Measurements from ENCODE around the gene PTTG1IP.
"Not testable (repeated sequence)": the region's sequence is repeated elsewhere in the genome, so short reads cannot be mapped to it uniquely, and the experiment has no call there.

Gene PTTG1IP

DNA sequence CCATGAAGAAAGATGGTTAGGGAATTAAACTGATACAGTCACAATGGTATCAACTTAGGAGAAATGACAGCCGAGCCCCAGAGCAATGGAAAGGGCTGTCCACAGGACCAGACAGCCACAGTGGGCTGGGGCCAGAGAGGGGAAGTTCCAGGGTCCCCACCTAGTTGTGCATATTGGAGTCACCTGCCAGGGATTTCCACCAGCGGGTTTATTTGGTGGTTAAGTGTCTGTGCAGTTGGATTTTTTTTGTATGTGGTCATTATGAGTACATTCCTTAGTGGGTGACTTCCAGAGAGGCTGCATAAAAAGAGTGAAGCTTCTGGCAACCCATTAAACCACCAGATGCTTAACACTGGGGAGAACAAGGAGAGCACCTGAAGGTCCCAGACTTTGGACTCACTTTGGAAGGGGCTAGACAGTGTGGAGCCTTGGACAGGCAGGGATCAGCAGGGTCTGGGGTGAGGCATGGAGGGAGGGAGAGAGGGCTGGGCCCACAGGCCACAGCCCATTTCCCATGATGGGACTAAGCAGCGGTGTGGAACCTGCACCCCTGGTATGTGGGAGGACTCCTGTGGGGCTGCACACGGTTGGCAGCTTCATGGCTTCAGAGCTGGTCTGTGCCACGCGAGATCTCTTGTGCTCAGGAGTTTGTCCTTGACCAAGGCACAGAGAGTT lies 7.8 kb upstream of the PTTG1IP start:
- no peak for DNase-seq
- ATAC-seq, result peak; percentile 45

DNA sequence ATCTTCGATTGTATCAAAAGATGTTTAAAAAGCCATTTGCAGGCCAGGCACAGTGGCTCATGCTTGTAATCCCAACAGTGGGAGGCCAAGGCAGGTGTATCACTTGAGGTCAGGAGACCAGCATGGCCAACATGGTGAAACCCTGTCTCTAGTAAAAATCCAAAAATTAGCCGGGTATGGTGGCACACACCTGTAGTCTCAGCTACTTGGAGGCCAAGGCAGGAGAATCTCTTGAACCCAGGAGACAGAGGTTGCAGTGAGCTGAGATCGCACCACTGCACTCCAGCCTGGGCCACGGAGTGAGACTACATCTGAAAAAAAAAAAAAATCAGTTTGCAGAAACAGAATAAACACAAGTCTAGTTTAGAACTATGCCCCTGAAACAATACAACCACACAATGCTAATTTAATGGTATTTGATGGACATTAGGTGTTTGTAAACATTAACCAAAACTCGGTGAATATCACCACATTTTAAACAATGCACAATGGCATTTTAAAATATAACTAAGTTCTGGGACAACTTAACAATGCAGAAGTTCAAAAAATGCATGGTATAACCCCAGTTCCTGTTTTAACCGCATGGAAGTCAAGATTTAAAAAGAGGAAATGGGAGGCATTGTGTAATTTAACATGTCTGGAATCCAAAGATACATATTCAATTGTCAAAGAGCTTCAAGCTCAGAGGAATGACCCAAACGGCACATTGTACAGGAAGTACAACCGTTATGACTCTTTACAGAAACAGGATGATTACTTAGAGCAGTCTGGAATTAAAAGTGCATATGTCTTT lies 7.1 kb upstream of the PTTG1IP start:
- DNase-seq, result no peak
- ATAC-seq, result no peak

DNA sequence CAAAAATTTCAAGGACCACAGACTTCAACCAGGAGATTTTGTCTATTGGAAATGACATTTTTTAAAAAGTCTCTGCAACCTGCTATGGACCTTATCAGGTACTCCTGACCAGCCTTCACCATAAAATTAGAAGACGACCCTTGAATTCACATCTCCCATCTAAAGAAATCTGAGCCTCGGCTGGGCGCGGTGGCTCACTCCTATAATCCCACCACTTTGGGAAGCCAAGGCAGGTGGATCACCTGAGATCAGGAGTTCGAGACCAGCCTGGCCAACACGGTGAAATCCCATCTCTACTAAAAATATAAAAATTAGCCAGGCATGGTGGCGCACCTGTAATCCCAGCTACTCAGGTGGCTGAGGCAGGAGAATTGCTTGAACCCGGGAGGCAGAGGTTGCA lies 5.7 kb upstream of the PTTG1IP start:
- ATAC-seq, DNase-seq: not testable (repeated sequence)

DNA sequence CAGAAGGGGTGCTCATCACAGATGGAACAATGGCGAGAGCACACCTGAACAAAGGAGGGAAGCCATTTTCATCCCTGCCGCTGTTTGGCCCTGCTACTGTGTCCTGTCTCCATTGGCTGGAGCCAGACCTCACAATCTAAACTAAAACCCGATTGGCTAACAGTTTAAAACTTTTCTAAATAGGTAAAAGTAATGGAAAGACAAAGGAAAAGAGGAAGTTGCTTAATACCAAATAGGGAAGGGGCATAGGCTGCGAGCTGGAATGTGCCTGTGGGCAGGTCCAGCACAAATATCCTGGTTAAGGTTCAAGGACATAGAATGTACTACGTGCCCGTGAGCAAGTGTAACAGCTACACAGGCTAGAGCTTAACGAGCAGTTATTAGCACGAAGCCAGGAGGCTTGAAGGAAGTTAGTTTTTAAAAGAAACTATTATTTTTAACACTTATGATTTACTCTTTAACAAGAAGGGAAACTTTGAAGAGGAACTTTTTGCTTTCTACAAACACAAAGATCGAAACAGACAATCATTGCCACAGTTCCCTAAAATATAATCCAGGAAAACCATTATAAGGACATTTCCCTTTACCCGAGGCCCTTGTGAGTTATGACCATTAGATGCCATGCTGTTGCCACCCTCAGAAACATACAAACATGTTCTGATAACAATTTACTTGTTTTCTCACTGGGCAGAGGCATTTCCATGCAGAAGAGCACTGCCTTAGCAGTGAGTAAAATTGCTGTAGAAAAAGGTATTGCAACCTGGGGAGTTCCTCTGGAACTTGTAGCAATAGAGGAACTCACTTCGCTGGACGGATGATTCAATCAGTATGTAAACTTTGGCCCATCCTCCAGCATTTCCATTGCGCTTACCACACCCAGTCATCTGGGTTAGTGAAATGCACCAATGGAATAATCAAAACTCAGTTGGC lies 4.8 kb upstream of the PTTG1IP start:
- DNase-seq, result no peak

DNA sequence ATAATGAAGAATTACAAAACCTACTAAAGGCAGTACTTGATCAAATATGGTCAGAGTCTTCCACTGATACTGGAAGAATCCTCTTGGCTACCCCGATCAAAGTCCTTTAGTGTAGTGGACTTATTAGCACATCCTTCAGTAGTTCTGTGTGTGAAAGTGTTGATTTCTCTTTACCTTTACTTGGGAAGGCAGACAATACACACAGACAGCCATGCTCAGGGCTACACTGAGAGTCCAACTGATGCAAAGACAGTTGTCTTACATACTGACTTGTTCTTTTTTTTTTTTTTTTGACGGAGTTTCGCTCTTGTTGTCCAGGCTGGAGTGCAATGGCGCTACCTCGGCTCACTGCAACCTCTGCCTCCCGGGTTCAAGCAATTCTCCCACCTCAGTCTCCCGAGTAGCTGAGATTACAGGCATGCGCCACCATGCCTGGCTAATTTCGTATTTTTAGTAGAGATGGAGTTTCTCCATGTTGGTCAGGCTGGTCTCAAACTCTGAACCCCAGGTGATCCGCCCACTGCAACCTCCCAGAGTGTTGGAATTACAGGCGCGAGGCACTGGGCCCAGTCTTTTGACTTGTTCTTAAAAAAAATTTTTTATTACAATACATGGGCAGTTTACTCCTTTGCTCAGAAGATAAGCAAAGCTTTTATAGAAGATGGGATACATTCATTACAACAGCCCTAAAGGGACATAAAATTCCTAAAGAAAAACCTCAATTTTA lies 3.5 kb upstream of the PTTG1IP start:
- no peak for DNase-seq
- ATAC-seq, result no peak

More for the DNA sequence above, 4.8 kb upstream of the PTTG1IP start:
- no peak for ATAC-seq

DNA sequence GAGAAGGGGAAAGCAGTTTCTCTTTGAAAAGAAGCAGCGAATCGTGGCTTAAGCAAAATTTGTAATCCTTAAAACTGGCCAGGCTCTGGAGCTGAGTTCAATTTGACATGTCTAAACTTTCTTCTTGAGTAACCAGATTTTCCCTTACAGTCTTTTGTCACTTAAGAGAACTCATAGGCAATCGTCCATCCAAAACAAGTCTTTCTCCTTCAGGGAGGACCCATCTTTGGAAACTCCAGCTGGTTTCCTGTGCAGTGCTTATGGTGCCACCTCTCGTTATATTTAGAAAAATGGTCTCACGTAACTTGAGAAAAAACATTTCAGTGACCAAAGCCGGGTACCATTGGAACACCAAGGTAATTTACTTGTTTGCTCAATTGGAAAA lies 1.8 kb upstream of the PTTG1IP start:
- DNase-seq (no peak), ATAC-seq (no peak)

DNA sequence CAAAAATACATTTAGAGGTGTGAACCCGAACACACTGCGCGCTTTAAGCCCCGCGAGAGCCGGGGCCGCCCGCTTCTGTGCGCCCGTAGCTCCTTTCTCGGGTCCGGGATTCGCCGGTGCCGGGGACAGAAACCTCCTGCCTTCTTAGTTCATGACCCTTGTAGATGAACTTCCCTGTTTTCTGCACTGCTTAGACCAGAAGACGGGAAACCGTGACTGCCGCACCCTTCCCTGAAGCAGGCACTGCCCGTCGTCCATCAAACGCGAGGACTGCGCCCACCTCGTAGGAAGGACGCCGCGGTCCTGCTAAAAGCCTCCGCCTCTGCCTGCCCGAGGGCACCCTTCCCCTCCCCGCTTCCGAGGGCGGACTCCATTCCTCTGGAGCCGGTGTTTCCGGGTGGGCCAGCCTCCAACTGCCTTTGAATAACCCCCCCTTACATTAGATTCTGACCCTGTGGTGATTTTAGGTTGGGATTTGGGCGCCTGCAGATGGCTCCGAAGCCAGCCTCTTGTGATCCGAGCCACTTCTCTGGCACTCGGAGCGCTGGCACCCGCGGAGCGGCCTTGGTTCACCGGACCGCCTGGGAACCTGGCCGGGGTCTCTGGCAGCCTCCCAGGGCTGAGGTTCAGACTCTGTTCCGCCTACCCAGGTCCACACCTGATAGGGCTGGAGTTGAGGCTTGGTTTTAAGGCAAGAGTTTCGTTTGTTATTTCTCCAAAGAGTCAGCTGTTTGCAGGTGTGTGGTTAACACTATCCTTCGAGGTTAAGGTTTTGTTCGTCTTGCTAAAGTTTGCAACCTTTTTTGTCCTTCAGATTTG lies 1.2 kb upstream of the PTTG1IP start:
- ATAC-seq (no peak), DNase-seq (peak; percentile 50)

DNA sequence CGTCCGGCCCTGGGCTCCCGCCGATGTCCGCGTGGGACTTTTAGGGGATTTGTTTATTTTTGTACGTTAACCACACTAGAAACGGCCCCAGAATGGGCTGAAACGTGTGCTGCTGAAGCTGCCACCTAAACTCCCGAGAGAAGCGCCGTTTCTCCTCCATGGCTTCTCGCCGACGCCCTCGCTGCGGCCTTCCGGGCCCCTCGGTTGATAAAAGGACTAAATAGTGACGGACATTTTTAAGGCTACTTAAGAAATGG lies 678 bp upstream of the PTTG1IP start:
- DNase-seq, result peak; percentile 28
- no peak for ATAC-seq

DNA sequence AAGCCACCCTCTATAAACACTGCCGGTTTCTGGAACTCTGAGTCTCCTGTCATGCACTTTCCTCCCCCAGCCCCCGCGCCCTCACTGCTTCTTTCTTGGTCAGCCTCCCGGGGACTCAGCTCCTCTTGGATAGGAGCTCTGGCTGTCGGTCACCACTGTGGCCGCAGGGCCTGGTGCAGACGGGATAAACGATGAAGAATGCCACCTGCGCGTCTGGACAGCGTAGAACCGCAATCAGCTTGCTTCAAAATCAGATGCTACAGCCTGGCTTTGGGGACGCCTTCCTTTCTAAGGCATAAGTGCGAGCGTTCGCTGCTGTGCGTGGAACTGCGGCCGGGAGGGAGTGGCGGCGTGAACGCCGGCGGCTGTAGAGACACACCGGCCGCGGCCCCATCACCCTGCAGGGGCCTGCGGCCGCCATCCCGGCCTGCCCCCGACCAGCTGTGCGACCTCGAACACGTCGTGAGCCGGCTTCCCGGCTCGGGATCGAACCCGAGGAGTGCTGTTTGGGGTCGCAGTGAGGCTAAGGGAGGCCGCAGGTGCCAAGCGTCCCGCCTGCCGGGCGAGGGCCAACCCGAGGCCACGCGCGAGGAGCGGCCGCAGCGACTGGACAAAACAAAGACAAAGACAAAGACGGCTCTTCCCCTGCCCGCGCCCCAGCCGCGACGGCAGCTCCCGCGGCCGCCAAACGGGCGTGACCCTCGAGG lies 688 bp downstream of the PTTG1IP start:
- DNase-seq (peak; percentile 37), ATAC-seq (no peak)

DNA sequence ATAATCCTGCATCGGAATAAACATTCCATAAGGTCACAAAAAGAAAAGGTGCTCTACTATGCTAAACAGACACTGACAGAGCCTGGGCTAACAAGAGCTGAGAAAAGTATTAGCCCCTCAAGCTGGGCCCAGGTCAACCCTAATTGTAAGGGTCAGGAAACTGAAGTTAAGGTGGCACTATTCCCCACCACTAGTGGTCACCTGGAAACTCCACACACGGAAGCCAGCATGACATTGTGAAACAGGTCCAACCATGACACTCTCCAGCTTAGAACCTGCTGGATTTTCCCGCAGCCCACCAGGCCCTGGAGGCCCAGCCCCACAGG lies 1.2 kb downstream of the PTTG1IP start:
- no peak for ATAC-seq
- no peak for DNase-seq

DNA sequence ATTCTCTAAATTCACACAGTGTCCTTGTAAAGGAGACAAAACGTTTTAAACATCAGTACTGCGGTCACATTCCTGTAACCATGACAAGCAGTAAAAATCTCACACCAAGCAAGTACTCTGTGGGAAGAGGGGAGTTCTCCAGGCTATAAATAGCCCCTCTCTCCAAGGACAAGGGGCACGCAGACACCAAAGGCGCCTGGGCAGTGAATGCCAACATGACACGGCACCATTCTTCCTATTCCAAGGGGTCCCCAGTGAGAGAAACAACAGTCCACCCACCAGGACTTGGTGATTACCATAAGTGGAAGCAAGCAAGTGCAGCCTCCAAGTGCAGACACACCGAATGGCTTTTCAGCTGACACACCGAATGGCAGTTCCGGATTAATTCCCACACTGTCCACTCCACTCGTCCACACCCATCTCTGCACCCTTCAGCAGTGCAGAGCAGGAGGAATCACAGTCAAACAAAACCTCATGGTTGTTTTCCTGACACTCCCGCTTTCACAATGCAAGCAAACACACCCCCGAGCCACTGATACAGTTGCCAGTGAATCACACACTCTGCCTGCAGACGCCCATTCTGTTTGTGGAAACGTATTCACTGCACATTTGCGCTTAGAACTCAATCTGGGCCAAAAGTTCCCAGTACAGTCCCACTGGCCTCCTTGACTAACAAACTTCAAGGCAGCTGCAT lies 1.8 kb downstream of the PTTG1IP start:
- no peak for ATAC-seq
- peak; percentile 32 for DNase-seq

DNA sequence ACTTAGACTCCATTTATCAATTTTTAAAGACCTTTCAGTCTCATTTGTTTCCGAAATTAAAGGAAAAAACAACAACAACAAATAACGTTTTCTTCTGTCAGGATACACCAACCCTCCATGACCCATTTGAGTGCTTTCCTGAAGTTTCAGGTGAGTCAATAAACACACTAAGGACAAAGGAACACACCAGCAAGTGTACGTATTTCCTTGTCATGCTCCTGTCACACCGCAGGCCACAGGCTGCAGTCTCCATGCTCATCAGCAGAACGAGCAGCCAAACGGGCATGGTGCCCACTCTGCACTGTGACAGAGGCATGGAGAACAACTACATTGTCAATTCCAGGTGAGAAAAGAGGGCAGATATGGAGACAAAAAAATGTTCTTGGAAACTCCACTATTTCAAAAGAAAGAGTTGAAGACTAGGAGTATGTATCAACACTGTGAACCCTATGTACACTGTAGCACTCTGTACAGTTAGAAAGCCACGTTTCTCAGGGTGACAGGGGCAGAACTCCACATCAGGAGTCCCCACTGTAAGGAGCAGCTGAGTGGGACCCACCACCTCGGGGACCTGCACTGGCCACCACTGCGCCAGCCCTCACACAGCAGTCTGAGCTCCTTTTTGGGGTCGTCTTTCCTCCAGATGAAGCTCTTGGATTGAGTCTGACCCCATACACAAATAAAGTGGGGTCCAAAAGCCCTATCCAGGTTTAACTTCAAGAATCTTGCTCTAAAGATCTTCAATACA lies 2.6 kb downstream of the PTTG1IP start:
- no peak for ATAC-seq
- no peak for DNase-seq

DNA sequence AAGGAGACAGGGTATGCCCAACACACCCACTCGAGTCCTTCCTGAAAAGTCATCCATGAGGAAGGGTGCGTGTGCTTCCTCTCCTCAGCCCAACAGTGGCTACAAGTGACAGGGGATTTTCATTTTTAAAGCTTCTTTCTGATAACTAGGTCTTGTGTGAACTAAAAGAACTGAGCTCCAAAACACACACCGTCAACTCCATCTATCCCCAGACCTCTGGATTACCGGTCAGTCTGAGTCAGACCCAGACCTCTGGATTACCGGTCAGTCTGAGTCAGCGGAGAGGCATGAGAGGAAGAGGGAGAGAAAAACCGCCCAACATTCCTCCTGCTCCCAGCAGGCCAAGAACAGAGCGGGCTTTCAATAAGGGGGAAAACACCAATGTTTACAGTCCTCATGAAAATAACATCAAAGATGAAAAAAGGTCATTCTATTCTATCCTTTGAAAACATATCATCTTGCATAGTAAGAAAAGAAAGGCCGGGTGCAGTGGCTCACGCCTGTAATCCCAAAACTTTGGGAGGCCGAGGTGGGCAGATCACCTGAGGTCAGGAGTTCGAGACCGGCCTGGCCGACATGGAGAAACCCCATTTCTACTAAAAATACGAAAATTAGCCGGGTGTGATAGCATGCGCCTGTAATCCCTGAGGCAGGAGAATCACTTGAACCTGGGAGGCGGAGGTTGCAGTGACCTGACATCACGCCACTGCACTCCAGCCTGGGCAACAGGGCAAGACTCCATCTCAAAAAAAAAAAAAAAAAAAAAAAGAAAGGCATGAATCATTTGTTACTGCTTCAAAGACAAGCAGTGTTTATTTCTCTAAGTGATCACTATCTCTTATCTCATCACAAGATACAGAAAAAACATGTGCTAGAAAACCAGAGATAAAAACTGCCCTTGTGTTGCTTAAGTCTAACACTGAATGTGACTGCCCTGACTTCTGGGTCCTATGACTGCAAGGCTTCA lies 3.4 kb downstream of the PTTG1IP start:
- no peak for ATAC-seq
- DNase-seq, result no peak

DNA sequence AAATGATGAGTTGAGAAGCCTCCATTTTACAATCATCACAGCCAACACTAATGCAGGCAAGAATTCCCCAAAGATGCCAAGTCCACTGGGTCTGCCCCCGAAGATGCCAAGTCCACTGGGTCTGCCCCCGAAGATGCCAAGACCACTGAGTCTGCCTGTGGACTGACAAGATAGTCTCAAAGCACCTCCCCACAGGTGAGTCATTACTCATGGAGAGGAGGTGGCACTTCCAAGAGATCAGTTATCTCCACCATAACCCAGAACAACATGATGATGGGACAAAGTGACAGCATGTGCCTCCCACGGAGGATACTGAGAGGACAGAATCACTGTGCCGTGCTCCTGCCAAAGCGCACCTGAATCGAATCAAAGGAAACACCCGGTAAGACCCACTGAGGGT lies 4.8 kb downstream of the PTTG1IP start:
- no peak for ATAC-seq
- DNase-seq, result no peak

DNA sequence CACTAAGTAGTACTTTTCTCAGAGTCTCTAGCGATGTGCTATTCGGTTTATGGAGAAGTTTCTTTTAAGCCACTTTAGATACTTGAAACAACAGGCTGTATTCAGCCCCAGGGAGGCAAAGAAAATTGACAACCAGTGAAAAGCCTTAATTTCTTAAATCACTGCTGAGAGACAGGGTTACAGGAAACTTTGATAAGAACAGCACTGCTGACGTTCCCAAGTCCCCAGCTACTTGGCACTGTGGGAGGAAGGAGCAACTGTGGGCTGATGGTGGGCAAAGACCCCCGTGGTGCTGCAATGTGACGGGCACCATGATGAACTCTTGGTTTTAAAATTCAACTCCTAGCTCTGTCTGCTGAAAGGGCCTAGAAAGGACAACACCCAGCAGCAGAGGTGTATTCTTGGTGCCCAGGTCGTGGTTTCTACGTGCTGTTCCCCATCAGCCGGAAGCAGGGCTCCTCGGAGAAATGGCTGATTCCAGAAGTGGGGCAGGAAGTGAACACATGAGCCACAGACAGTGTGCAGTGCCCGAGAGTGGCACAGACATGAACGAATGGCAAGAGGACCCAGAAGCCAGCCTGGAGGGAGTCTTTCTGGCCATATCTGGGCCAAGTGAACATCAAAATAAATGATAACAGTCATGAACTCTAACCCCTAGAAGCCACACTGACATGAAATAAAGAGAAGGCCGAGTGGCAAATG lies 5.3 kb downstream of the PTTG1IP start:
- peak; percentile 53 for DNase-seq
- ATAC-seq, result peak; percentile 45

DNA sequence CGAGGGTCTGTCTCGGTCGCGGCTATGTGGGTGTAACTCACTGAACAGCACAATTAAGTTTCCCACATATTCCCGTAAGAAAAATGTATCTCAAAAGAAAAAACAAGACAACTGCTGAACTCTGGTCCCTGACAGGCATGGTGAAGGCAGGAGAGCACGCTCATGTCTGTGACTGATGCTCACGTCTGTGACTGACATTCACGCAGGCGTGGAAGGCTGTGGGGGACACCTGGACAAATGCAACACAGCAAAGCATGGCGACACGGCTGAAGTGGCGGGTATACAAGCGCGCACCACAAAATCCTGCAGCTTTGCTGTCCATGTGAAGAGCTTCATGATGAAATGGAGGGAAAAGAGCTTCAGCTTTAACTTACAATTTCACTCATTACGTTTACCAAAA lies 6.0 kb downstream of the PTTG1IP start:
- no peak for ATAC-seq
- DNase-seq, result no peak

DNA sequence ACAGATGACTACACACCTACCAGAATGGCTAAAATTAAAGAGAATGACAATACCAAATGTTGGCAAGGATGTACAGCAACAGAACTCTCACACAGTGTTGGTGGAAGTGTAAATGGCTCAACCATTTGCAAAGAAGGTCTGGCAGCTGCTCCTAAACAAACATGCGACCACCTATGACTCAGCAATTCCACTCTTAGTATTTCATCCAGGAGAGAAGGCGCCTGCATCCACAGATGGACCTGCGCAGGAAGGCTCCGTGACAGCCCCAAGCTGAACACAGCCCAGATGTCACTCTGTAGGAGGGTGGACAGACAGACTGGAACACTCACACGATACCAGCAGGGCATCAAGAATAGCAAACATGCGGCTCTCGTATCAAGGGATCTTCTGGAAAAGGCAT lies 6.7 kb downstream of the PTTG1IP start:
- DNase-seq (no peak), ATAC-seq (no peak)
